ENCODE measurements around the gene NAB2. TPM values are rescaled to one million over a fixed set of nuclear protein-coding genes. Genes with fewer than 3 reads are reported as not detected.

Gene NAB2
- total and polyA plus RNA-seq, 4 donors, result 1.9 to 10.0 (median 6.2) TPM

GRCh38 chr12:57129321-57129842 lies 40.5 kb downstream of the NAB2 start:
- H3K27ac ChIP-seq (ENCODE audit: low read depth in 1 of 2, low read length in 2 of 2), result peak overlapping the region; percentile 74 to 79
- DNase-seq (ENCODE audit: low spot score), result no peak
- H3K36me3 ChIP-seq (ENCODE audit: control insufficient read depth in 4 of 4, insufficient read depth in 3 of 4, low read depth in 1 of 4, low read length in 3 of 4), result peaks cover 0 to 2% (median 0%) of the 10 kb centered on the region in 4 donors
- no peaks in the 10 kb centered on the region for H3K9me3 ChIP-seq (ENCODE audit: control insufficient read depth in 4 of 4, low read length in 3 of 4)
- H3K4me3 ChIP-seq (ENCODE audit: low read depth in 1 of 3, low read length in 3 of 3), result peak overlapping the region; percentile 28 to 78 (median 72)
- H3K27me3 ChIP-seq (ENCODE audit: control insufficient read depth in 4 of 4, insufficient read depth in 4 of 4, low read length in 3 of 4), result no peaks in the 10 kb centered on the region
- peaks cover 21 to 56% (median 48%) of the 10 kb centered on the region in 4 donors for H3K4me1 ChIP-seq (ENCODE audit: control insufficient read depth in 4 of 4, insufficient read depth in 4 of 4, low read length in 3 of 4)
- 7% methylated on average over 12 of the region's 12 CpGs for WGBS
- no peak for TF ChIP-seq CTCF (IDR thresholded peaks at IDR 0.05; ENCODE audit: low read depth, low read length, missing input control)
- peak in 1 of 2 donors; percentile 2 for TF ChIP-seq RAD21 (IDR thresholded peaks at IDR 0.05)
- peak overlapping the region; percentile 30 to 82 for H3K9ac ChIP-seq (ENCODE audit: low read depth in 1 of 2, low read length in 2 of 2)

GRCh38 chr12:57129889-57130288 lies 41.0 kb downstream of the NAB2 start:
- TF ChIP-seq RXRA (IDR thresholded peaks at IDR 0.05) (no peak), JUND (IDR thresholded peaks at IDR 0.05) (peak in 1 of 2 donors; percentile 44), RAD21 (IDR thresholded peaks at IDR 0.05) (peak in 1 of 2 donors; percentile 1)
- Histone ChIP-seq H3K27me3 (ENCODE audit: control insufficient read depth in 4 of 4, insufficient read depth in 4 of 4, low read length in 3 of 4) (no peaks in the 10 kb centered on the region), H3K9ac (ENCODE audit: low read depth in 1 of 2, low read length in 2 of 2) (peak overlapping the region; percentile 30 to 82), H3K27ac (ENCODE audit: low read depth in 1 of 2, low read length in 2 of 2) (peak overlapping the region; percentile 74 to 79), H3K9me3 (ENCODE audit: control insufficient read depth in 4 of 4, low read length in 3 of 4) (no peaks in the 10 kb centered on the region), H3K4me3 (ENCODE audit: low read depth in 1 of 3, low read length in 3 of 3) (peak overlapping the region; percentile 28 to 78 (median 72)), H3K36me3 (ENCODE audit: control insufficient read depth in 4 of 4, insufficient read depth in 3 of 4, low read depth in 1 of 4, low read length in 3 of 4) (peaks cover 0 to 2% (median 0%) of the 10 kb centered on the region in 4 donors), H3K4me1 (ENCODE audit: control insufficient read depth in 4 of 4, insufficient read depth in 4 of 4, low read length in 3 of 4) (peaks cover 21 to 61% (median 49%) of the 10 kb centered on the region in 4 donors)
- DNase-seq (ENCODE audit: low spot score), result no peak

- 32% methylated on average over 2 of the region's 2 CpGs for WGBS
- Histone ChIP-seq H3K36me3 (ENCODE audit: control insufficient read depth in 4 of 4, insufficient read depth in 3 of 4, low read depth in 1 of 4, low read length in 3 of 4) (peaks cover 0 to 2% (median 0%) of the 10 kb centered on the region in 4 donors), H3K9me3 (ENCODE audit: control insufficient read depth in 4 of 4, low read length in 3 of 4) (no peaks in the 10 kb centered on the region), H3K4me3 (ENCODE audit: low read depth in 1 of 3, low read length in 3 of 3) (peak overlapping the region; percentile 70 to 78 (median 72)), H3K27me3 (ENCODE audit: control insufficient read depth in 4 of 4, insufficient read depth in 4 of 4, low read length in 3 of 4) (no peaks in the 10 kb centered on the region), H3K9ac (ENCODE audit: low read depth in 1 of 2, low read length in 2 of 2) (peak overlapping the region; percentile 30 to 82), H3K27ac (ENCODE audit: low read depth in 1 of 2, low read length in 2 of 2) (peak overlapping the region; percentile 74 to 79), H3K4me1 (ENCODE audit: control insufficient read depth in 4 of 4, insufficient read depth in 4 of 4, low read length in 3 of 4) (peaks cover 27 to 71% (median 59%) of the 10 kb centered on the region in 4 donors)
- no peak for DNase-seq (ENCODE audit: low spot score)
- TF ChIP-seq CTCF (IDR thresholded peaks at IDR 0.05; ENCODE audit: low read depth, low read length, missing input control) (peak; percentile 7), EGR1 (IDR thresholded peaks at IDR 0.05; ENCODE audit: low read depth in 2 of 2) (peak in 1 of 2 donors; percentile 85), FOXA1 (IDR thresholded peaks at IDR 0.05) (peak; percentile 97), FOXA2 (IDR thresholded peaks at IDR 0.05) (peak; percentile 99), GABPA (IDR thresholded peaks at IDR 0.05 in 1 of 2, conservative IDR thresholded peaks at IDR 0.05 in 1 of 2) (peak in 1 of 2 donors; percentile 38), NR2F2 (IDR thresholded peaks at IDR 0.05) (peak; percentile 97), ATF3 (IDR thresholded peaks at IDR 0.05) (peak; percentile 66), MAX (IDR thresholded peaks at IDR 0.05) (peak; percentile 81), YY1 (IDR thresholded peaks at IDR 0.05) (peak; percentile 90), TAF1 (conservative IDR thresholded peaks at IDR 0.05) (peak; percentile 37), RXRA (IDR thresholded peaks at IDR 0.05) (peak; percentile 95 to 96), ZBTB33 (IDR thresholded peaks at IDR 0.05) (peak; percentile 60), HNF4A (conservative IDR thresholded peaks at IDR 0.05) (peak; percentile 99 to 100), REST (IDR thresholded peaks at IDR 0.05) (peak; percentile 70), RAD21 (IDR thresholded peaks at IDR 0.05) (peak; percentile 44 to 59), HNF4G (IDR thresholded peaks at IDR 0.05) (peak; percentile 97), JUND (IDR thresholded peaks at IDR 0.05) (peak; percentile 78 to 84)
Observed at GRCh38 chr12:57130941-57131340, 42.0 kb downstream of the NAB2 start.

All from liver (tissue), 9 donors.